Activated CD4-positive, alpha-beta T cell treated with anti-CD3 and anti-CD28 coated beads, Interleukin-2, amount 10 ng/mL, durations not matched to agents 7 days and 5 days (primary cell): ENCODE data around the gene FZD4. TPM values are rescaled to one million over a fixed set of nuclear protein-coding genes. Genes with fewer than 3 reads are reported as not detected.
"Not testable (repeated sequence)": the region's sequence is repeated elsewhere in the genome, so short reads cannot be mapped to it uniquely, and the experiment has no call there.

Source experiments
- CTCF ChIA-PET: fragments of 350-600 bp; sonication (Branson Sonifier 250); formaldehyde crosslinking; loops from one replicate; lab custom pipeline; 2021; ENCODE audit warnings: antibody characterized with exemption; lab: Charles Lee
- POLR2A ChIA-PET: fragments of 350-600 bp; sonication (Branson Sonifier 250); formaldehyde crosslinking; loops from one replicate; lab custom pipeline; 2021; ENCODE audit warnings: antibody characterized with exemption; lab: Charles Lee
- DNase-seq: peaks from one replicate; pipeline ENCODE4 v3.0.0-alpha.2; 2020
- H3K27ac Mint-ChIP-seq: one replicate; pipeline ENCODE4 v1.8.0; 2021; ENCODE audit warnings: mild to moderate bottlenecking, moderate library complexity, mixed read lengths
- H3K27me3 Mint-ChIP-seq: one replicate; pipeline ENCODE4 v1.8.0; 2021; ENCODE audit warnings: mixed read lengths
- H3K36me3 Mint-ChIP-seq: one replicate; pipeline ENCODE4 v1.8.0; 2021; ENCODE audit warnings: low read depth, mixed read lengths
- H3K4me1 Mint-ChIP-seq: one replicate; pipeline ENCODE4 v1.8.0; 2021; ENCODE audit warnings: mixed read lengths
- H3K4me3 Mint-ChIP-seq: one replicate; pipeline ENCODE4 v1.8.0; 2021; ENCODE audit warnings: mild to moderate bottlenecking, moderate library complexity, mixed read lengths
- H3K9me3 Mint-ChIP-seq: one replicate; pipeline ENCODE4 v1.8.0; 2021; ENCODE audit warnings: mixed read lengths
- total RNA-seq, 2 experiments: library from RNA; stranded (reverse); gene quantifications; one replicate each; pipeline ENCODE4 v1.2.3, GENCODE V29; 2021

The FZD4 gene
- total RNA-seq, 2 experiments from 2014 or later, result 0.02 TPM; not detected in 1

GRCh38 chr11:86956905-86957195, 1.7 kb upstream of the FZD4 start:
- Mint-ChIP-seq H3K4me1 (peaks cover 13% of the 10 kb centered on the region), H3K27ac (no peak overlapping the region), H3K36me3 (no peaks in the 10 kb centered on the region), H3K4me3 (peak overlapping the region; percentile 80), H3K27me3 (peaks cover 66% of the 10 kb centered on the region), H3K9me3 (no peaks in the 10 kb centered on the region)
- POLR2A ChIA-PET, result no interaction called here
- no peak for DNase-seq
- CTCF ChIA-PET, result interaction anchor here (1.4 kb wide), 2 partner anchors 10 to 26 kb away, joined by 3 read pairs; no protein-coding TSS in a partner anchor

DNA sequence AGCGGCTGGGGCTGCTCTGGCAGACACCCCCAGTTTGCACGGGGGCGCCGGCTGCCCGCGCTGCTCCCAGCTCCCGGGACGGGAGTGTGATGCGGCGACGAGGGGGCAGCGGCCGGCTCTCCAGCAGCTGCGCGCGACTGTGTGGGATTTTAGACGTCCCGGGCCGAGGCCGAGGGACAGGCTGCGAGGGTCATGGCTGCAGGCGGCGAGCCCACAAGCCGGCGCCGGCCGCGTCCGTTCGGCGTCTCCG, 159 bp downstream of the FZD4 start:
- Mint-ChIP-seq H3K27me3 (peaks cover 73% of the 10 kb centered on the region), H3K9me3 (no peaks in the 10 kb centered on the region), H3K27ac (no peak overlapping the region), H3K4me3 (no peak overlapping the region), H3K4me1 (peaks cover 13% of the 10 kb centered on the region), H3K36me3 (no peaks in the 10 kb centered on the region)
- no peak for DNase-seq
- ChIA-PET POLR2A (no interaction called here), CTCF (interaction anchor here (1.1 kb wide), 1 partner anchor 27 kb away, joined by 3 read pairs; no protein-coding TSS in a partner anchor)

GRCh38 chr11:86954269-86955110, 705 bp downstream of the FZD4 start:
- H3K4me1 Mint-ChIP-seq, result peaks cover 13% of the 10 kb centered on the region
- peaks cover 71% of the 10 kb centered on the region for H3K27me3 Mint-ChIP-seq
- POLR2A ChIA-PET, result no interaction called here
- DNase-seq, result no peak
- H3K9me3 Mint-ChIP-seq, result no peaks in the 10 kb centered on the region
- CTCF ChIA-PET, result interaction anchor here (1.1 kb wide), 1 partner anchor 27 kb away, joined by 3 read pairs; no protein-coding TSS in a partner anchor
- H3K27ac Mint-ChIP-seq, result no peak overlapping the region
- H3K4me3 Mint-ChIP-seq, result peak overlapping the region; percentile 59
- no peaks in the 10 kb centered on the region for H3K36me3 Mint-ChIP-seq

- H3K4me1 Mint-ChIP-seq, result peaks cover 13% of the 10 kb centered on the region
- no peaks in the 10 kb centered on the region for H3K36me3 Mint-ChIP-seq
- no peak for DNase-seq
- CTCF ChIA-PET, result no interaction called here
- no peak overlapping the region for H3K27ac Mint-ChIP-seq
- no peaks in the 10 kb centered on the region for H3K9me3 Mint-ChIP-seq
- H3K27me3 Mint-ChIP-seq, result peaks cover 55% of the 10 kb centered on the region
- H3K4me3 Mint-ChIP-seq, result no peak overlapping the region
- POLR2A ChIA-PET, result no interaction called here
These were observed 2.8 kb downstream of the FZD4 start for GRCh38 chr11:86952221-86952875.

GRCh38 chr11:86951706-86952105, 3.5 kb downstream of the FZD4 start:
- peaks cover 13% of the 10 kb centered on the region for H3K4me1 Mint-ChIP-seq
- POLR2A ChIA-PET, result no interaction called here

DNA sequence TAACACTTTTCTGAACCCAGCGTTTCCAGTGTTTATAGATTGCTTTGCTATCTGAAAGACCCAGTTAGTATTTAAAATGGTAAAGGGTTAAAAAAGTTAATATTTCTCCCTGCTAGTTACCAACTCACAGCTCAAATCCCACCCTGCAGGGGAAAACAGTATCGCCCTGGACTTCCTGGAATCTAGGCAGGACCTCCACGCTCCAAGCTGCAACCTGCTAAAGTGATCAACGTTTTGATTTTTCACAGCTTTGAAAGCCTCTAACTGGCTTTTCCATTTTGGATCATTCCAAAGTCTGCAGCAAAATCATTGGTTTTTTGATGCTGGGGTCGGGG, 4.6 kb downstream of the FZD4 start:
- H3K4me3 Mint-ChIP-seq, result no peak overlapping the region
- no peak overlapping the region for H3K27ac Mint-ChIP-seq
- ChIA-PET POLR2A (no interaction called here), CTCF (no interaction called here)
- DNase-seq, result no peak
- peaks cover 9% of the 10 kb centered on the region for H3K4me1 Mint-ChIP-seq
- no peaks in the 10 kb centered on the region for H3K36me3 Mint-ChIP-seq
- H3K9me3 Mint-ChIP-seq, result no peaks in the 10 kb centered on the region
- peaks cover 47% of the 10 kb centered on the region for H3K27me3 Mint-ChIP-seq

More at GRCh38 chr11:86951706-86952105, 3.5 kb downstream of the FZD4 start:
- Mint-ChIP-seq H3K27me3 (peaks cover 49% of the 10 kb centered on the region), H3K9me3 (no peaks in the 10 kb centered on the region), H3K27ac (no peak overlapping the region), H3K36me3 (no peaks in the 10 kb centered on the region), H3K4me3 (no peak overlapping the region)
- CTCF ChIA-PET, result no interaction called here
- no peak for DNase-seq

DNA sequence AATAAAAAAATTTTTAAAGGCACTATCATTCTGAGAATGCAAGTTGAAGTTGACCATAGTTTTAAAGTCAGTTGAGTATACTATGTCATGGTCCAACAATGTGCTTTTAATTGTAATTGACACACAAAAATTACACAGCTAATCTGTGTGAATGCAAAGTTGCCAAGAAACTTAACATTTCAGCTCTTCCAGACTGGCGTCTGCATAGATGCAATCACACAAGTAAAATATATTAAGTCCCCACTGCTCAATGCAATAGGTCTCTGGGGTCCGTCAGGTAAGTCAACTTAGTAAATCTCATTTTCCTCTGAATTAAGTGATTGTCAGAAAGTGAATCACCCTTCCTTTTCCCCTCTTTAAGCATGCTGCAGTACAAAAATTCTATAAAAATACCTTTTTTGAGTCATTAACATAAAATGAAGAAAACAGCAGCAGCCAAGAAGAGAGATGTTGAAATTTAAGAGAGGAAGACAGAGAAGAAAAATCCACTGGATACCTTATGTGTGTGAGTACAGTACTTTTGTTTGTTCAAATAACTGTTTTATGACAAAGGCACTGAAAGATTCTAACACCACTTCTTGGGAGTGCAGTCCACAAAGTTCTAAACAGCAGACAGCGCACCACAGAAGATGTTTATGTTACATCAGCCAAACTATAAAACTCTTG, 5.1 kb downstream of the FZD4 start:
- ChIA-PET CTCF (no interaction called here), POLR2A (no interaction called here)
- H3K4me1 Mint-ChIP-seq, result peaks cover 7% of the 10 kb centered on the region
- no peaks in the 10 kb centered on the region for H3K36me3 Mint-ChIP-seq
- no peak overlapping the region for H3K27ac Mint-ChIP-seq
- no peaks in the 10 kb centered on the region for H3K9me3 Mint-ChIP-seq
- H3K27me3 Mint-ChIP-seq, result peaks cover 45% of the 10 kb centered on the region
- DNase-seq, result no peak
- H3K4me3 Mint-ChIP-seq, result no peak overlapping the region

DNA sequence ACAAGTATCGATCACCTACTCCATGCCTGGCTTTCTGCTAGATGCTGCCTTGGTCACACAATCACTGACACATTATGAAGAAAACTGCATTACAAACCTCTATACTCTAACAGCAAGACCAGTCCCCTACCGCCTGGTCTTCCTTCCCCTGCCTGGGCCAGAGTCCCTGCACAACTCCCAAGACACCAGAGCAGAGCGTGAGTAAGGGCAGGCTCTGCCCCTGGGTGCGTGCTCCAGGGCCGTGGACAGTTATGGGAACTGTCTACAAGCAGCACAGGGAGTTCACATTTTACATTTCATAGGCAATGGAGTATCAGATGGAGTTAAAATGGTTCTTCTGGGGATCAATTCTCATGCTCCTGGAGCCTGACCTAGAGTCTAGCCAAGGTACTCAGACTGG, 6.5 kb downstream of the FZD4 start:
- Mint-ChIP-seq H3K4me3 (no peak overlapping the region), H3K27me3 (peaks cover 34% of the 10 kb centered on the region), H3K9me3 (no peaks in the 10 kb centered on the region), H3K4me1 (no peaks in the 10 kb centered on the region), H3K27ac (no peak overlapping the region), H3K36me3 (no peaks in the 10 kb centered on the region)
- no peak for DNase-seq
- ChIA-PET POLR2A (no interaction called here), CTCF (interaction anchor here (0.7 kb wide), 1 partner anchor 382 kb away, joined by 3 read pairs; no protein-coding TSS in a partner anchor)

DNA sequence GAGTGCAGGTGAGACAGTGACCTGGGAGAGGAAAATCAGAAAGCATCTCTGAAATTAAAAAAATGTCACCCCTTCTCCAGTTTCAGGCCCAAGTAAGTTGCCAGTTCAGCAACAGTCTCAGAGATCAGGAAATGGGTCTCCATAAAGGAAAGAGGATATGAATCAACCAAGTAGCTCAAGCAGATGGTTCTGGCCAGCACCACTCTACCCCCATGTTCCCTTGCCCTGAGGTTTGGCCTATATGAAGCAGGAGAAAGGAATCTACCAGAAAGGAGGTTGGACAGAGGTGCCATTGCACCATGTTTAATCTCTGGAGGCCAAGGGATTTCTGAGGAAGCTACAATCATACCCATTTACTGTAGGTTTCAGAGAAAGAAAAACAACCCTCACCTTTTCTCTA, 7.7 kb downstream of the FZD4 start:
- CTCF ChIA-PET, result interaction anchor here (0.8 kb wide), 1 partner anchor 9 kb away, joined by 3 read pairs; no protein-coding TSS in a partner anchor
- no peak overlapping the region for H3K4me3 Mint-ChIP-seq
- DNase-seq, result no peak
- H3K27me3 Mint-ChIP-seq, result peaks cover 27% of the 10 kb centered on the region
- no peaks in the 10 kb centered on the region for H3K4me1 Mint-ChIP-seq
- no peak overlapping the region for H3K27ac Mint-ChIP-seq
- H3K9me3 Mint-ChIP-seq, result no peaks in the 10 kb centered on the region
- no peaks in the 10 kb centered on the region for H3K36me3 Mint-ChIP-seq
- POLR2A ChIA-PET, result no interaction called here

- H3K9me3 Mint-ChIP-seq, POLR2A ChIA-PET, H3K4me1 Mint-ChIP-seq, DNase-seq, CTCF ChIA-PET, H3K36me3 Mint-ChIP-seq, H3K4me3 Mint-ChIP-seq, H3K27ac Mint-ChIP-seq: not testable (repeated sequence)
- peaks cover 14% of the 10 kb centered on the region for H3K27me3 Mint-ChIP-seq
These were observed 11.7 kb downstream of the FZD4 start for GRCh38 chr11:86943505-86943904.

DNA sequence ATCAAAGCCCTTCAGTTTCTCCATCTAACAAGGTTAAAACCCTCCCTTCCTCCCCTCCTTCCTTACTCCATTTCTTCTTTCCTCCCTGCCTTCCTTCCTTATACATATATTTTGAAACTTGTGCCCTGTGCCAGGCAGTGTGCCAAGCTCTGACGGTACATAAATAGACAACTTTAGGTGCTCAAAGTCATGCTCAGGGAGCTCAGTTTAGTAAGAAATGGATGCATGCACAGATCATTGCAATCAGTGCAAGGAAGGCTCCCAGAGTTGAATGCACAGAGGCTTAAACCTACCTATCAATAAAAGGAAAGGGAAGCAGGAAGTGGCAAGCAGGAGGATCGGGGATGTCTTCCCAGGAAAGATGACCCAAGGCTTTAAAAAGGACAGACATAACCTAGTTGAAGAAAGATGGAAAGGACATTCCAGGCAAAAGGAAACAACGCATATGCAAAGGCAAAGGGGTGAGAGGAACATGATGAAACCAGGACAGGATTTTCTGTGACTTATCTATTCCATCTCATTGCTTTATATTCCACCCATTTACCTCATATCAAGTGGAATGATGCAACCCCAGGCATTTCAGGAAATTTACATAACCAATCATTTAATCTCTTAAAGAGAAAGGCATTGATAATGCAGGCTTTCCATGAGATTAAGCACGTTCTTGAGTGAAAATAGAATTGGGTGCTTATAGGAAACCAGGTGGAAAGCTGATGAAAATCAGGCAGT, 13.2 kb downstream of the FZD4 start:
- H3K9me3 Mint-ChIP-seq, result no peaks in the 10 kb centered on the region
- no peaks in the 10 kb centered on the region for H3K36me3 Mint-ChIP-seq
- POLR2A ChIA-PET, result no interaction called here

GRCh38 chr11:86941077-86941870, 13.9 kb downstream of the FZD4 start:
- no peak overlapping the region for H3K27ac Mint-ChIP-seq
- no peaks in the 10 kb centered on the region for H3K4me1 Mint-ChIP-seq
- H3K9me3 Mint-ChIP-seq, result no peaks in the 10 kb centered on the region
- ChIA-PET CTCF (interaction anchor here (0.6 kb wide), 1 partner anchor 143 kb away, joined by 4 read pairs; no protein-coding TSS in a partner anchor), POLR2A (no interaction called here)
- H3K36me3 Mint-ChIP-seq, result no peaks in the 10 kb centered on the region
- peaks cover 15% of the 10 kb centered on the region for H3K27me3 Mint-ChIP-seq
- H3K4me3 Mint-ChIP-seq, result no peak overlapping the region
- no peak for DNase-seq

More for the DNA sequence above, 13.2 kb downstream of the FZD4 start:
- no peak for DNase-seq
- CTCF ChIA-PET, result no interaction called here
- H3K4me3 Mint-ChIP-seq, result no peak overlapping the region
- no peaks in the 10 kb centered on the region for H3K4me1 Mint-ChIP-seq
- peaks cover 17% of the 10 kb centered on the region for H3K27me3 Mint-ChIP-seq
- H3K27ac Mint-ChIP-seq, result no peak overlapping the region
